ENCODE measurements around the gene XPC. TPM values are rescaled to one million over a fixed set of nuclear protein-coding genes. Genes with fewer than 3 reads are reported as not detected.

XPC gene
- total and polyA plus RNA-seq, 2 experiments from 2014 or later = 27.3 to 29.5 TPM

DNA sequence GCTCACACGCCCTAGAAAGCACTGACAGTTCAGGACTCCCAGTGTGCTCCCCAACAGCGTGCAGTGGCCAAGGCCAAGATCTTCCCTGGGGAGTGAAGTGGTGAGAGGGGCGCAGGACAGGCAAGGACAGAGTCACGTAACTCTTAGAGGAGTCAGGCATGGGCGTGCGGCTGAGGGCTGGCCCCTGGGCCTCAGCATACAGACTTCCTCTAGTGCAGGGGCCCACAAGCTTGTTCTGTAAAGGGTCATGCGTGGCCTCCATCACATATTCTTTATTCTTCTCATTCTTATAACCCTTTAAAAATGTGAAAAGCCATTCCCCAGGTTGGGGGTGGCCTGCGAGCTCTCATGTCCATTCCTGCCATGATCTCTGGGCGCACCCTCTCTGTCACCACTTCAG, 28.3 kb downstream of the XPC start:
- Histone ChIP-seq H4K20me1 (ENCODE audit: insufficient read depth, poor library complexity, severe bottlenecking) (no peaks in the 10 kb centered on the region), H3K9me2 (replicated peaks; ENCODE audit: insufficient read depth) (no peaks in the 10 kb centered on the region), H3K4me1 (ENCODE audit: insufficient read depth) (peaks cover 4% of the 10 kb centered on the region), H3K4me2 (no peak overlapping the region), H3K4me3 (no peak overlapping the region), H3K27ac (no peak overlapping the region), H3K36me3 (replicated peaks; ENCODE audit: insufficient read depth, low read depth) (no peaks in the 10 kb centered on the region), H2AFZ (no peak overlapping the region), H3K27me3 (no peaks in the 10 kb centered on the region), H3K9me3 (ENCODE audit: low read depth) (no peaks in the 10 kb centered on the region), H3K79me2 (no peaks in the 10 kb centered on the region)
- 97% methylated on average over 9 of the region's 9 CpGs for WGBS (ENCODE audit: low lambda C conversion rate, missing lambda C conversion rate)
- no peak for TF ChIP-seq EZH2phosphoT487 (IDR thresholded peaks at IDR 0.05; ENCODE audit: low read depth, severe bottlenecking, unreplicated experiment)
- no peak for TF ChIP-seq EZH2 (IDR thresholded peaks at IDR 0.05; ENCODE audit: borderline replicate concordance)
- TF ChIP-seq, protein P1, sequence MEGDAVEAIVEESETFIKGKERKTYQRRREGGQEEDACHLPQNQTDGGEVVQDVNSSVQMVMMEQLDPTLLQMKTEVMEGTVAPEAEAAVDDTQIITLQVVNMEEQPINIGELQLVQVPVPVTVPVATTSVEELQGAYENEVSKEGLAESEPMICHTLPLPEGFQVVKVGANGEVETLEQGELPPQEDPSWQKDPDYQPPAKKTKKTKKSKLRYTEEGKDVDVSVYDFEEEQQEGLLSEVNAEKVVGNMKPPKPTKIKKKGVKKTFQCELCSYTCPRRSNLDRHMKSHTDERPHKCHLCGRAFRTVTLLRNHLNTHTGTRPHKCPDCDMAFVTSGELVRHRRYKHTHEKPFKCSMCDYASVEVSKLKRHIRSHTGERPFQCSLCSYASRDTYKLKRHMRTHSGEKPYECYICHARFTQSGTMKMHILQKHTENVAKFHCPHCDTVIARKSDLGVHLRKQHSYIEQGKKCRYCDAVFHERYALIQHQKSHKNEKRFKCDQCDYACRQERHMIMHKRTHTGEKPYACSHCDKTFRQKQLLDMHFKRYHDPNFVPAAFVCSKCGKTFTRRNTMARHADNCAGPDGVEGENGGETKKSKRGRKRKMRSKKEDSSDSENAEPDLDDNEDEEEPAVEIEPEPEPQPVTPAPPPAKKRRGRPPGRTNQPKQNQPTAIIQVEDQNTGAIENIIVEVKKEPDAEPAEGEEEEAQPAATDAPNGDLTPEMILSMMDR (IDR thresholded peaks at IDR 0.05; ENCODE audit: poor library complexity) = no peak
- no peak for DNase-seq (ENCODE audit: low spot score)

DNA sequence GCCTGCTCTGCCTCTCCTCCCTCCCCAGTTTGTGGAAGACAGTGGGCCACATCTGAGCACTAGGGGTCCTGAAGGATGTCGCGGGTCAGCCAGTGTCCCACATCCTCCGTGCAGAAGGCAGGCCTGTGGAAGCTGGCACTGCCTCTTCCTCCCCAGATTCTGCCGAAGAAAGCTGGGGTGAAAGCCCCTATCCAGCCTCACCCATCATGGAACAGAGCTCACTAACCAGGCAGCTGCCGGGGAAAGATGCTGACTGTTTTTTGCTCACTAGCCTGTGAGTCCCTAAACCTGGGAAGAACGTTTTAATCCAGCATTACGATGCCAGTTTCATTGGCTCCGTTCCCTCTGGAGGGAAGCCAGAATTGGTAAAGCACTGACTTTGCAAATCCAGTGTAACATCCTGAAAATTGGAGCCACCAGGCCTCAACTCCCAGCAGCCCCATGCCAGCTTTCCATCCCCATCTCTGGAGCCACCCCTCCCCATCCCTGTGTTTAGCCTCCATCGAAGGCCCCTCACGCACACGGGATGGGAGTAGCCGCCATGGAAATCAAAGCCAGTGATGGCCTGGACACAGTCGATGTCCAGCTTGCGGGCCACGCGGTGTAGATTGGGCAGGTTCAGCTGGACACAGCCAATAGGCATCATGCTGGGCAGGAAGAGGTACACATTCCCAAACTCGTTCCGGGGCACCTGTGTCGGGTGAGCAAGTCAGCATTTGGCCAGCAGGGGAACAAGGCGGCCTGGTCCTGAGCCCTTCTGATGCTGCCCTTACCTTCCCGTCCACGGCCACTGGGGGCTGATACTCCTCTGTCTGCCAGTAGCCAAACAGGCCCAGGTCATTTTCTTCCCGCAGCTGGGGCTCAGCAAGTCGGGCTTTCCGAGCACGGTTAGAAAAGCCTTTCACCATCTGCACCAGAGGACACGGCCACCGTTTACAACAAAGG, 30.1 kb downstream of the XPC start:
- H3K9me3 ChIP-seq (ENCODE audit: low read depth) = no peaks in the 10 kb centered on the region
- no peak overlapping the region for H3K4me3 ChIP-seq
- TF ChIP-seq EZH2phosphoT487 (IDR thresholded peaks at IDR 0.05; ENCODE audit: low read depth, severe bottlenecking, unreplicated experiment) (no peak), EZH2 (IDR thresholded peaks at IDR 0.05; ENCODE audit: borderline replicate concordance) (no peak)
- TF ChIP-seq, protein P1 (IDR thresholded peaks at IDR 0.05; ENCODE audit: poor library complexity) = no peak
- no peak overlapping the region for H3K27ac ChIP-seq
- H2AFZ ChIP-seq = no peak overlapping the region
- peaks cover 19% of the 10 kb centered on the region for H3K4me1 ChIP-seq (ENCODE audit: insufficient read depth)
- H3K4me2 ChIP-seq = no peak overlapping the region
- DNase-seq (ENCODE audit: low spot score) = no peak
- no peaks in the 10 kb centered on the region for H3K9me2 ChIP-seq (replicated peaks; ENCODE audit: insufficient read depth)
- no peaks in the 10 kb centered on the region for H4K20me1 ChIP-seq (ENCODE audit: insufficient read depth, poor library complexity, severe bottlenecking)
- no peaks in the 10 kb centered on the region for H3K36me3 ChIP-seq (replicated peaks; ENCODE audit: insufficient read depth, low read depth)
- WGBS (ENCODE audit: low lambda C conversion rate, missing lambda C conversion rate) = 89% methylated on average over 28 of the region's 28 CpGs
- H3K79me2 ChIP-seq = no peaks in the 10 kb centered on the region
- no peaks in the 10 kb centered on the region for H3K27me3 ChIP-seq

DNA sequence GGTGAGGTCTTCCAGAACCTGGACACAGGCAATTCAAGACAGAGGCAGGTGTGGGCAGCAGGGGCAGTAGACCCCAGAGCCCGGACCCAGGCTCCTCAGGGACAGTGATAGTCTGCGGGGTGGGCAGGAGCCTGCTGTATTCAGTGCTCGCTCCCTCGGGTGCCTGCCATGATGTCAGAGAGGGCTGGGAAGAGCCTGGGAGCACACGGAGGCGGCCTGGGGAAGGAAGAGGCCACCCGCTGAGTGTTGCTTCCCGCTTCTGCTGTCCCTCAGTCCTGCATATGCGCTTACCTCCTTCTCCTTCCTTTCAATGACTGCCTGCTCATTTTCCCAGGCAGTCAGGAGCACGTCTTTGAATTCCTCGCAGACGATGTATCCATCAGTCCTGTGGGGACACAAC, 30.8 kb downstream of the XPC start:
- Histone ChIP-seq H3K9me3 (ENCODE audit: low read depth) (no peaks in the 10 kb centered on the region), H3K4me1 (ENCODE audit: insufficient read depth) (peaks cover 22% of the 10 kb centered on the region), H3K27me3 (no peaks in the 10 kb centered on the region), H3K36me3 (replicated peaks; ENCODE audit: insufficient read depth, low read depth) (no peaks in the 10 kb centered on the region), H3K27ac (no peak overlapping the region), H2AFZ (no peak overlapping the region), H3K79me2 (no peaks in the 10 kb centered on the region), H3K4me2 (no peak overlapping the region), H3K9me2 (replicated peaks; ENCODE audit: insufficient read depth) (no peaks in the 10 kb centered on the region), H3K4me3 (no peak overlapping the region), H4K20me1 (ENCODE audit: insufficient read depth, poor library complexity, severe bottlenecking) (no peaks in the 10 kb centered on the region)
- WGBS (ENCODE audit: low lambda C conversion rate, missing lambda C conversion rate) = 90% methylated on average over 12 of the region's 12 CpGs
- no peak for DNase-seq (ENCODE audit: low spot score)
- TF ChIP-seq, protein P1 (IDR thresholded peaks at IDR 0.05; ENCODE audit: poor library complexity) = no peak
- no peak for TF ChIP-seq EZH2phosphoT487 (IDR thresholded peaks at IDR 0.05; ENCODE audit: low read depth, severe bottlenecking, unreplicated experiment)

Measured in hepatocyte (in vitro differentiated cells).